ENCODE data around the gene AURKAIP1. TPM values are rescaled to one million over a fixed set of nuclear protein-coding genes. Genes with fewer than 3 reads are reported as not detected.

Gene AURKAIP1
- total RNA-seq, 2 donors from 2014 or later = 159 to 162 TPM

GRCh38 chr1:1394116-1394515 is 19.1 kb upstream of the AURKAIP1 start:
- H3K4me1 Mint-ChIP-seq = peaks cover 4% of the 10 kb centered on the region
- H3K27ac Mint-ChIP-seq = no peak overlapping the region
- H3K36me3 ChIP-seq (ENCODE audit: control insufficient read depth, insufficient read depth, low read length) = peaks cover 86% of the 10 kb centered on the region
- no peaks in the 10 kb centered on the region for H3K9me3 ChIP-seq (ENCODE audit: control insufficient read depth, low read length)
- peaks cover 83% of the 10 kb centered on the region for H3K36me3 Mint-ChIP-seq (ENCODE audit: low read depth)
- DNase-seq = no peak
- H3K4me3 Mint-ChIP-seq = no peak overlapping the region
- no peak overlapping the region for H3K9ac ChIP-seq (ENCODE audit: extremely low read depth, low read length, poor library complexity, severe bottlenecking)
- H3K27me3 ChIP-seq (ENCODE audit: control insufficient read depth, insufficient read depth, low read length, poor library complexity, severe bottlenecking) = no peaks in the 10 kb centered on the region
- H3K9me3 Mint-ChIP-seq = no peaks in the 10 kb centered on the region
- no peak overlapping the region for H3K4me3 ChIP-seq (ENCODE audit: low read length)
- no peak overlapping the region for H3K27ac ChIP-seq (ENCODE audit: low read depth, low read length)
- peaks cover 5% of the 10 kb centered on the region for H3K4me1 ChIP-seq (ENCODE audit: control insufficient read depth, insufficient read depth, low read length)
- 98 to 100% methylated on average over 7 of the region's 7 CpGs for WGBS, 2 experiments (ENCODE audit: insufficient coverage in 1 of 2, insufficient read length in 1 of 2)
- H3K27me3 Mint-ChIP-seq (ENCODE audit: insufficient read depth) = no peaks in the 10 kb centered on the region
- no peak for TF ChIP-seq CTCF (conservative IDR thresholded peaks at IDR 0.05)

- H3K36me3 Mint-ChIP-seq (ENCODE audit: low read depth) = peaks cover 90% of the 10 kb centered on the region
- H3K4me1 Mint-ChIP-seq = peaks cover 4% of the 10 kb centered on the region
These were observed 18.4 kb upstream of the AURKAIP1 start for GRCh38 chr1:1393428-1393827.

GRCh38 chr1:1393014-1393413 is 18.0 kb upstream of the AURKAIP1 start:
- no peak for TF ChIP-seq CTCF (conservative IDR thresholded peaks at IDR 0.05)
- H3K27ac ChIP-seq (ENCODE audit: low read depth, low read length) = no peak overlapping the region
- Mint-ChIP-seq H3K27me3 (ENCODE audit: insufficient read depth) (no peaks in the 10 kb centered on the region), H3K9me3 (no peaks in the 10 kb centered on the region), H3K4me3 (no peak overlapping the region), H3K4me1 (peaks cover under 1% of the 10 kb centered on the region), H3K36me3 (ENCODE audit: low read depth) (peaks cover 90% of the 10 kb centered on the region), H3K27ac (no peak overlapping the region)
- no peak for DNase-seq
- peaks cover 86% of the 10 kb centered on the region for H3K36me3 ChIP-seq (ENCODE audit: control insufficient read depth, insufficient read depth, low read length)
- no peak overlapping the region for H3K4me3 ChIP-seq (ENCODE audit: low read length)
- 94 to 96% methylated on average over 4 of the region's 4 CpGs for WGBS, 2 experiments (ENCODE audit: insufficient coverage in 1 of 2, insufficient read length in 1 of 2)
- H3K9ac ChIP-seq (ENCODE audit: extremely low read depth, low read length, poor library complexity, severe bottlenecking) = no peak overlapping the region
- H3K27me3 ChIP-seq (ENCODE audit: control insufficient read depth, insufficient read depth, low read length, poor library complexity, severe bottlenecking) = no peaks in the 10 kb centered on the region
- no peaks in the 10 kb centered on the region for H3K9me3 ChIP-seq (ENCODE audit: control insufficient read depth, low read length)
- H3K4me1 ChIP-seq (ENCODE audit: control insufficient read depth, insufficient read depth, low read length) = peaks cover 3% of the 10 kb centered on the region

More at GRCh38 chr1:1393428-1393827, 18.4 kb upstream of the AURKAIP1 start:
- Histone ChIP-seq H3K4me3 (ENCODE audit: low read length) (no peak overlapping the region), H3K9me3 (ENCODE audit: control insufficient read depth, low read length) (no peaks in the 10 kb centered on the region), H3K9ac (ENCODE audit: extremely low read depth, low read length, poor library complexity, severe bottlenecking) (no peak overlapping the region), H3K27ac (ENCODE audit: low read depth, low read length) (no peak overlapping the region), H3K36me3 (ENCODE audit: control insufficient read depth, insufficient read depth, low read length) (peaks cover 86% of the 10 kb centered on the region), H3K27me3 (ENCODE audit: control insufficient read depth, insufficient read depth, low read length, poor library complexity, severe bottlenecking) (no peaks in the 10 kb centered on the region), H3K4me1 (ENCODE audit: control insufficient read depth, insufficient read depth, low read length) (peaks cover 5% of the 10 kb centered on the region)
- no peak overlapping the region for H3K4me3 Mint-ChIP-seq
- WGBS, 2 experiments (ENCODE audit: insufficient coverage in 1 of 2, insufficient read length in 1 of 2) = 96% methylated on average over 8 to 11 of the region's 11 CpGs
- DNase-seq = no peak
- H3K9me3 Mint-ChIP-seq = no peaks in the 10 kb centered on the region
- H3K27me3 Mint-ChIP-seq (ENCODE audit: insufficient read depth) = no peaks in the 10 kb centered on the region
- no peak overlapping the region for H3K27ac Mint-ChIP-seq
- no peak for TF ChIP-seq CTCF (conservative IDR thresholded peaks at IDR 0.05)
